Endodermal cell (in vitro differentiated cells): ENCODE measurements around the gene DPP6. TPM values are rescaled to one million over a fixed set of nuclear protein-coding genes. Genes with fewer than 3 reads are reported as not detected.

Experiments
- DNase-seq: peaks from one replicate; pipeline ENCODE4 v3.0.0-alpha.2; 2017
- H3K27ac ChIP-seq: 2 replicates; pipeline ENCODE4 v1.5.1; 2013; ENCODE audit warnings: mild to moderate bottlenecking, low read depth, low read length, moderate library complexity
- H3K27me3 ChIP-seq: 2 replicates; pipeline ENCODE4 v1.6.1; 2013; ENCODE audit warnings: mild to moderate bottlenecking, low read length, moderate library complexity; ENCODE audit not compliant: insufficient read depth, control insufficient read depth, poor library complexity, severe bottlenecking
- H3K36me3 ChIP-seq: 2 replicates; pipeline ENCODE4 v1.7.0; 2013; ENCODE audit warnings: mild to moderate bottlenecking, low read length, moderate library complexity; ENCODE audit not compliant: control insufficient read depth, insufficient read depth
- H3K4me1 ChIP-seq: one replicate; pipeline ENCODE4 v1.7.0; 2013; ENCODE audit warnings: low read length; ENCODE audit not compliant: control insufficient read depth, insufficient read depth
- H3K4me3 ChIP-seq: 2 replicates; pipeline ENCODE4 v1.5.1; 2013; ENCODE audit warnings: mild to moderate bottlenecking, low read length, moderate library complexity
- H3K9ac ChIP-seq: 2 replicates; pipeline ENCODE4 v1.6.1; 2013; ENCODE audit warnings: mild to moderate bottlenecking, low read length, moderate library complexity; ENCODE audit not compliant: poor library complexity, severe bottlenecking; ENCODE audit errors: extremely low read depth
- H3K9me3 ChIP-seq: 2 replicates; pipeline ENCODE4 v1.6.1; 2013; ENCODE audit warnings: mild to moderate bottlenecking, low read length, moderate library complexity; ENCODE audit not compliant: control insufficient read depth
- H3K27ac Mint-ChIP-seq: 2 replicates; pipeline ENCODE4 v1.8.0; 2020; ENCODE audit warnings: mixed read lengths
- H3K27me3 Mint-ChIP-seq: 2 replicates; pipeline ENCODE4 v1.8.0; 2021; ENCODE audit warnings: mild to moderate bottlenecking, mixed read lengths; ENCODE audit not compliant: insufficient read depth
- H3K36me3 Mint-ChIP-seq: 2 replicates; pipeline ENCODE4 v1.8.0; 2020; ENCODE audit warnings: low read depth, mixed read lengths
- H3K4me1 Mint-ChIP-seq: 2 replicates; pipeline ENCODE4 v1.8.0; 2020; ENCODE audit warnings: mixed read lengths
- H3K4me3 Mint-ChIP-seq: 2 replicates; pipeline ENCODE4 v1.8.0; 2020; ENCODE audit warnings: mild to moderate bottlenecking, moderate library complexity, mixed read lengths
- H3K9me3 Mint-ChIP-seq: 2 replicates; pipeline ENCODE4 v1.8.0; 2020; ENCODE audit warnings: mild to moderate bottlenecking, mixed read lengths
- WGBS, 2 experiments: methylation state at CpG; one replicate each; pipeline versions ENCODE4 v1.1.5 to v1.1.7; 2013; ENCODE audit warnings: missing lambda C conversion rate in 2 of 2, mixed read lengths in 1 of 2; ENCODE audit not compliant: insufficient coverage in 1 of 2, insufficient read length in 1 of 2; 5-methylcytosine and 5-hydroxymethylcytosine counted together
- total RNA-seq, 2 donors: library from RNA; stranded (reverse); fragmentation: NEBNext Ultra II Directional in 1 of 2; extraction: Animal tissue kit (Norgen Biotek cat#: 25700) in 1 of 2; gene quantifications; 2 replicates in 1 of 2; 3 replicates in 1 of 2; pipeline ENCODE4 v1.2.1, GENCODE V29; 2021
- TF ChIP-seq, protein P1 (sequence below): fragments of 200-600 bp; sonication (generic); conservative IDR thresholded peaks from 2 replicates; pipeline ENCODE4 v1.5.0; 2021; ENCODE audit warnings: antibody characterized with exemption, mild to moderate bottlenecking

DPP6 gene
- total RNA-seq, 2 donors from 2014 or later = 1.7 to 3.0 TPM

- peaks cover 2% of the 10 kb centered on the region for H3K9me3 Mint-ChIP-seq
- H3K27ac Mint-ChIP-seq = no peak overlapping the region
- WGBS, 2 experiments = 85 to 91% methylated on average over 2 to 8 of the region's 8 CpGs
Measured at GRCh38 chr7:154775681-154776080, 723.5 kb downstream of the DPP6 start.

GRCh38 chr7:154776350-154776749, 724.2 kb downstream of the DPP6 start:
- Mint-ChIP-seq H3K4me3 (no peak overlapping the region), H3K27me3 (no peaks in the 10 kb centered on the region), H3K27ac (no peak overlapping the region), H3K36me3 (no peaks in the 10 kb centered on the region), H3K4me1 (no peaks in the 10 kb centered on the region), H3K9me3 (peaks cover 2% of the 10 kb centered on the region)
- H3K27me3 ChIP-seq = no peaks in the 10 kb centered on the region
- H3K9me3 ChIP-seq = no peaks in the 10 kb centered on the region
- H3K4me3 ChIP-seq = no peak overlapping the region
- no peak for DNase-seq
- TF ChIP-seq, protein P1, sequence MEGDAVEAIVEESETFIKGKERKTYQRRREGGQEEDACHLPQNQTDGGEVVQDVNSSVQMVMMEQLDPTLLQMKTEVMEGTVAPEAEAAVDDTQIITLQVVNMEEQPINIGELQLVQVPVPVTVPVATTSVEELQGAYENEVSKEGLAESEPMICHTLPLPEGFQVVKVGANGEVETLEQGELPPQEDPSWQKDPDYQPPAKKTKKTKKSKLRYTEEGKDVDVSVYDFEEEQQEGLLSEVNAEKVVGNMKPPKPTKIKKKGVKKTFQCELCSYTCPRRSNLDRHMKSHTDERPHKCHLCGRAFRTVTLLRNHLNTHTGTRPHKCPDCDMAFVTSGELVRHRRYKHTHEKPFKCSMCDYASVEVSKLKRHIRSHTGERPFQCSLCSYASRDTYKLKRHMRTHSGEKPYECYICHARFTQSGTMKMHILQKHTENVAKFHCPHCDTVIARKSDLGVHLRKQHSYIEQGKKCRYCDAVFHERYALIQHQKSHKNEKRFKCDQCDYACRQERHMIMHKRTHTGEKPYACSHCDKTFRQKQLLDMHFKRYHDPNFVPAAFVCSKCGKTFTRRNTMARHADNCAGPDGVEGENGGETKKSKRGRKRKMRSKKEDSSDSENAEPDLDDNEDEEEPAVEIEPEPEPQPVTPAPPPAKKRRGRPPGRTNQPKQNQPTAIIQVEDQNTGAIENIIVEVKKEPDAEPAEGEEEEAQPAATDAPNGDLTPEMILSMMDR = no peak
- no peak overlapping the region for H3K9ac ChIP-seq
- H3K36me3 ChIP-seq = no peaks in the 10 kb centered on the region
- H3K27ac ChIP-seq = no peak overlapping the region
- H3K4me1 ChIP-seq = no peaks in the 10 kb centered on the region
- 90 to 100% methylated on average over 1 to 5 of the region's 5 CpGs for WGBS, 2 experiments

More at GRCh38 chr7:154775681-154776080, 723.5 kb downstream of the DPP6 start:
- no peak overlapping the region for H3K9ac ChIP-seq
- no peaks in the 10 kb centered on the region for H3K9me3 ChIP-seq
- DNase-seq = no peak
- TF ChIP-seq, protein P1 = no peak
- H3K4me3 Mint-ChIP-seq = no peak overlapping the region
- H3K4me1 ChIP-seq = no peaks in the 10 kb centered on the region
- no peaks in the 10 kb centered on the region for H3K4me1 Mint-ChIP-seq
- H3K27me3 Mint-ChIP-seq = no peaks in the 10 kb centered on the region
- H3K27me3 ChIP-seq = no peaks in the 10 kb centered on the region
- no peaks in the 10 kb centered on the region for H3K36me3 Mint-ChIP-seq
- no peak overlapping the region for H3K27ac ChIP-seq
- no peak overlapping the region for H3K4me3 ChIP-seq
- no peaks in the 10 kb centered on the region for H3K36me3 ChIP-seq

DNA sequence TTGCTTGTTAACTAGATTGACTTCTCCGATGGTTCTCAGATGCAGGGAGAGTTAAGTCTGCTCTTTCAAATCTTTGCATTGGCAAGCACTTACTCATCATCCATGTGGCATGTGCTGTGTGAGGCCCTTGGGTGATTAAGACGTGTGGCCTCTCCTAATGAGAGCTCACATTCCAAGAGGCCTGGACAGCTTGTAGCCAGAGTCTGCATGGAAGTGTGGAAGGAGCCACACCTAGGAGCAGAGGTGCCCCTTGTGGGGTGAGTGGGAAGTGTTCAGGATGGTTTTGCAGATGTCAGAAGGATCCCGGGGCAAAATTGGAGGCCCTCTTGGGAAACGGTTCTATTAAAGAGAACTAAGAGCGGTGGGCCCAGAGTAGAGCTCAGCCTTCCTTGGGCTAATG, 724.8 kb downstream of the DPP6 start:
- Histone ChIP-seq H3K36me3 (no peaks in the 10 kb centered on the region), H3K9ac (no peak overlapping the region), H3K4me3 (no peak overlapping the region), H3K4me1 (no peaks in the 10 kb centered on the region), H3K27ac (no peak overlapping the region), H3K9me3 (no peaks in the 10 kb centered on the region), H3K27me3 (no peaks in the 10 kb centered on the region)
- no peaks in the 10 kb centered on the region for H3K36me3 Mint-ChIP-seq
- no peak overlapping the region for H3K4me3 Mint-ChIP-seq
- no peaks in the 10 kb centered on the region for H3K4me1 Mint-ChIP-seq
- H3K9me3 Mint-ChIP-seq = peaks cover 2% of the 10 kb centered on the region
- TF ChIP-seq, protein P1 = peak; percentile 58
- peak; percentile 70 for DNase-seq
- no peak overlapping the region for H3K27ac Mint-ChIP-seq
- WGBS, 2 experiments = 85 to 89% methylated on average over 4 to 5 of the region's 5 CpGs
- no peaks in the 10 kb centered on the region for H3K27me3 Mint-ChIP-seq
